Common myeloid progenitor, CD34-positive (primary cell): ENCODE data around the gene NPY.

Source experiments
- CTCF ChIA-PET: fragments of 350-600 bp; sonication (Branson Sonifier 250); formaldehyde crosslinking; loops from one replicate; lab custom pipeline; 2021; ENCODE audit warnings: antibody characterized with exemption; lab: Charles Lee
- POLR2A ChIA-PET: fragments of 350-600 bp; sonication (Branson Sonifier 250); formaldehyde crosslinking; loops from one replicate; lab custom pipeline; 2021; ENCODE audit warnings: antibody characterized with exemption; lab: Charles Lee
- DNase-seq, 3 donors: peaks; one replicate each; pipeline versions ENCODE4 v3.0.0 to v3.0.0-alpha.2; 2013
- H3K27ac ChIP-seq, 2 experiments: 1 replicate in 1 of 2; 2 replicates in 1 of 2; pipeline ENCODE4 v1.7.0; 2013; ENCODE audit warnings: inconsistent platforms in 2 of 2, low read length in 2 of 2, mild to moderate bottlenecking in 2 of 2, low read depth in 1 of 2, moderate library complexity in 1 of 2; ENCODE audit not compliant: severe bottlenecking in 2 of 2, insufficient read depth in 1 of 2, poor library complexity in 1 of 2
- H3K27me3 ChIP-seq, 5 experiments: replicated peaks in 2 of 5; 1 replicate in 3 of 5; 2 replicates in 2 of 5; pipeline versions ENCODE4 v1.6.1 to v1.7.0; 2013; ENCODE audit warnings: low read length in 4 of 5, mild to moderate bottlenecking in 2 of 5, moderate library complexity in 2 of 5, inconsistent platforms in 1 of 5; ENCODE audit not compliant: insufficient read depth in 5 of 5, control insufficient read depth in 4 of 5
- H3K36me3 ChIP-seq, 4 experiments: 1 replicate in 2 of 4; 2 replicates in 2 of 4; pipeline versions ENCODE4 v1.6.1 to v1.7.0; 2013; ENCODE audit warnings: low read length in 3 of 4, control low read depth in 1 of 4, mild to moderate bottlenecking in 1 of 4; ENCODE audit not compliant: control insufficient read depth in 4 of 4, insufficient read depth in 4 of 4
- H3K4me1 ChIP-seq, 4 experiments: 1 replicate in 3 of 4; 2 replicates in 1 of 4; pipeline versions ENCODE4 v1.6.1 to v1.7.1; 2013; ENCODE audit warnings: low read length in 3 of 4, mild to moderate bottlenecking in 3 of 4, control low read depth in 1 of 4, inconsistent platforms in 1 of 4, moderate library complexity in 1 of 4; ENCODE audit not compliant: control insufficient read depth in 4 of 4, insufficient read depth in 4 of 4; ENCODE audit errors: control extremely low read depth in 1 of 4
- H3K4me3 ChIP-seq, 7 experiments: 1 replicate in 4 of 7; 2 replicates in 3 of 7; pipeline versions ENCODE4 v1.5.1 to v1.7.0; 2013; ENCODE audit warnings: mild to moderate bottlenecking in 7 of 7, low read length in 6 of 7, moderate library complexity in 6 of 7, inconsistent platforms in 2 of 7, low read depth in 2 of 7, control low read depth in 1 of 7; ENCODE audit not compliant: insufficient read depth in 4 of 7, control insufficient read depth in 1 of 7; ENCODE audit errors: extremely low read depth in 1 of 7
- H3K9me3 ChIP-seq, 5 experiments: 1 replicate in 4 of 5; 2 replicates in 1 of 5; pipeline versions ENCODE4 v1.6.1 to v1.7.1; 2013; ENCODE audit warnings: low read length in 4 of 5, mild to moderate bottlenecking in 2 of 5, inconsistent platforms in 1 of 5, low read depth in 1 of 5, moderate library complexity in 1 of 5; ENCODE audit not compliant: control insufficient read depth in 4 of 5, insufficient read depth in 2 of 5; ENCODE audit errors: control extremely low read depth in 1 of 5
- WGBS: methylation state at CpG from one replicate; pipeline ENCODE4 v1.1.5; 2013; ENCODE audit not compliant: insufficient coverage; 5-methylcytosine and 5-hydroxymethylcytosine counted together

Gene NPY

DNA sequence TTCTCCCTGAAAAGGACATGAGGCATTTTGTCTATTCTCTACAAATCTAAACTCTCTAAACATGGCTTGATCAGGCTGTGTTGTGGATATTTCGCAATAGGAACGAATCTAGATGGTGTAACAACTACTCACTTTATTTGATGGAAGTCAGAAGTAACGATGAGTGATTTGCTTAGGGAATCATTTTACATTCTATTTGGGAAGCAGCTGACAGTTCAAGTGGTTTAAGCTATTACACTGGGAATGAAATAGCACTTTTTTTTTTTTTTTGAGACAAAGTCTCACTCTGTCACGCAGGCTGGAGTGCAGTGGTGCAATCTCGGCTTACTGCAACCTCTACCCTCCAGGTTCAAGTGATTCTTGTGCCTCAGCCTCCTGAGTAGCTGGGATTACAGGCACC, 44.1 kb downstream of the NPY start:
- WGBS: 93% methylated on average over 2 of the region's 5 CpGs
- Histone ChIP-seq H3K36me3 (no peaks in the 10 kb centered on the region), H3K27me3 (peaks cover 0 to 2% (median 0%) of the 10 kb centered on the region in 5 experiments), H3K9me3 (peaks cover 0 to 5% (median 5%) of the 10 kb centered on the region in 5 experiments), H3K4me3 (no peak overlapping the region), H3K4me1 (no peaks in the 10 kb centered on the region), H3K27ac (no peak overlapping the region)
- POLR2A ChIA-PET: no interaction called here
- DNase-seq: no peak
- CTCF ChIA-PET: interaction anchor here (1.0 kb wide), 1 partner anchor 19 kb away, joined by 3 read pairs; no protein-coding TSS in a partner anchor

DNA sequence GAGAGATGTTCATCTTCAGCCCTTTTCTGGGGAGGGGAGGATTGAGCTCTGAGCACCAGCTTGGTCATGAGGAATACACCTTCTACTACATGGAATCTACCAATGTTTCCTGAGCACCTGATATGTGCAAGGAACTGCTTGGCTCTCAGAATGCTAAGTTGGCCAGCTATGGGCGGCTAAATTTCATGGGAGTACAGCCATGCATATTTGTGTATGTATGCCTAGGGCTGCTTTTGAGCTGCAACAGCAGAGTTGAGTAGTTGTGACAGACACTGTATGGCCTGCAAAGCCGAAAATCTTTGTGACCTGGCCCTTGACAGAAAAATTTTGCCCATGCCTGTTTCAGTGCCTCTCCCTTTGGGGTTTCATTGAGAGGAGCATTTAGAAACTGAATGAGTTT, 44.9 kb downstream of the NPY start:
- Histone ChIP-seq H3K27me3 (peaks cover 0 to 2% (median 0%) of the 10 kb centered on the region in 5 experiments), H3K27ac (no peak overlapping the region), H3K4me1 (no peaks in the 10 kb centered on the region), H3K4me3 (no peak overlapping the region), H3K9me3 (peaks cover 0 to 7% (median 5%) of the 10 kb centered on the region in 5 experiments), H3K36me3 (no peaks in the 10 kb centered on the region)
- POLR2A ChIA-PET: no interaction called here
- 69% methylated on average over 2 of the region's 2 CpGs for WGBS
- no peak for DNase-seq
- CTCF ChIA-PET: no interaction called here

GRCh38 chr7:24334012-24334411, 50.0 kb downstream of the NPY start:
- ChIA-PET CTCF (interaction anchor here (0.6 to 1.0 kb wide), 2 partner anchors 401 to 626 kb away, joined by 3 read pairs; no protein-coding TSS in a partner anchor), POLR2A (no interaction called here)
- no peak for DNase-seq
- Histone ChIP-seq H3K9me3 (peaks cover 0 to 8% (median 5%) of the 10 kb centered on the region in 5 experiments), H3K36me3 (no peaks in the 10 kb centered on the region), H3K27ac (no peak overlapping the region), H3K4me3 (no peak overlapping the region), H3K27me3 (peaks cover 0 to 21% (median 8%) of the 10 kb centered on the region in 5 experiments), H3K4me1 (no peaks in the 10 kb centered on the region)
- WGBS: 100% methylated on average over 1 of the region's 2 CpGs

DNA sequence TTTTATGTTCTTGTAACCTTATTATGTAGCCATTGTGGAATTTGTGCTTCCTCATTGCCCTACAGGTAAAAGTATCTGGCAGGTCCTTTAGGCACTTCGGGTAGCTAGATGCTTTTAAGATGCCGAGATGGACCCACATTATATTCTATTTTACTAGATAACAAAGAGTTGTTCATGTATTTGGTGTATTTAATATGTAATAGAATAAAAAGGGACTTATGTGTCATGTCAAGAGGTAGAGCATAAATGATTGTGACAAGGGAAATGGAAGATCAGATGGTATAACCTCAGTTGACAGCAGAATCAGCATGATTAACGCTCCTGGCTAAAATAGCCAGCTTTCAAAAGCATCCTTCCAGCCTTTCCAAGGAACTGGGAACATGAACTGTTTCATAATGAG, 50.6 kb downstream of the NPY start:
- DNase-seq: no peak
- H3K4me3 ChIP-seq: no peak overlapping the region
- peaks cover 0 to 8% (median 5%) of the 10 kb centered on the region in 5 experiments for H3K9me3 ChIP-seq
- no peak overlapping the region for H3K27ac ChIP-seq
- POLR2A ChIA-PET: no interaction called here
- H3K4me1 ChIP-seq: no peaks in the 10 kb centered on the region
- CTCF ChIA-PET: interaction anchor here (0.6 to 1.0 kb wide), 2 partner anchors 402 to 627 kb away, joined by 3 read pairs; no protein-coding TSS in a partner anchor
- H3K36me3 ChIP-seq: no peaks in the 10 kb centered on the region
- WGBS: no CpG with 5 or more reads among the region's 3 CpGs
- peaks cover 0 to 21% (median 8%) of the 10 kb centered on the region in 5 experiments for H3K27me3 ChIP-seq

DNA sequence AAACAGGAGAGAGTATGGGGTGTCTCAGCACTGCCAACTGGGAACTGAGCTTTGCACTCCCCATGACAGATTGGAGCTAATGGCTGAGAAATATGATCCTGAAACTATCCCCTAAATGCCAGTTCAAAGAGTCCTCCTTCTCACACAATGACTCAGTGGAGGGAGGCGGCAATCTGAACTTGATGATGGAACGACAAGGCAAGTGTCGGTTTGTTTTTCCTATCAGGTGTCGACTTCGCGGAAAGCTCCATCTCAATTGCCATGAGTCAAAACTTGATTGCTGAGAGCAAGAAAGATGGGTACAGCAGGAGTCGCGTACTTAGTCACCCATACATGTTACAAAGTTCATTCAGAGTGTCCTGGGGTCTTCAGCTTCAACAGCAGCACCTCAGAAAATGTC, 52.5 kb downstream of the NPY start:
- 86% methylated on average over 8 of the region's 8 CpGs for WGBS
- CTCF ChIA-PET: interaction anchor here (0.9 kb wide), 1 partner anchor 10 kb away, joined by 3 read pairs; no protein-coding TSS in a partner anchor

GRCh38 chr7:24337180-24337579, 53.2 kb downstream of the NPY start:
- H3K36me3 ChIP-seq: no peaks in the 10 kb centered on the region

More for the DNA sequence above, 52.5 kb downstream of the NPY start:
- Histone ChIP-seq H3K9me3 (peaks cover 0 to 8% (median 5%) of the 10 kb centered on the region in 5 experiments), H3K4me1 (no peaks in the 10 kb centered on the region), H3K27me3 (peaks cover 0 to 21% (median 8%) of the 10 kb centered on the region in 5 experiments), H3K27ac (no peak overlapping the region), H3K4me3 (no peak overlapping the region), H3K36me3 (no peaks in the 10 kb centered on the region)
- DNase-seq: no peak
- POLR2A ChIA-PET: no interaction called here

DNA sequence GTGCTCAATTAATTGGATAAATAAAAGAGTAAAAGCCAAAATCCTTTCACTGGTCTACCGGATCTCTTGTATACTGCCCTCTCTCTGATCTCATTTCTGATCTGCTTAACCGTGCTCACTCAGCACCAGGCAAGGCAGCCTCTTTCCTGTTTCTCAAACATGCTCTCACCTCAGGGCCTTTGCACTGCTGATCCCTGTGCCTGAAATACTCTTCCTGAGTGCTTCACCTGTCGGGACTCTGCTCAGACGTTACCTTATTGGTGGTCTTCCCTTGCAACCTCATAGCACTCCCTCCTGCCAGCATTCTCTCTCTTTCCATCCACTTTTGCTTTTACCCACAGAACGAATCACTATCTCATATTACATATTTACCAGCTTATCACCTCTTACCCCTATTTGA, 55.6 kb downstream of the NPY start:
- H3K36me3 ChIP-seq: no peaks in the 10 kb centered on the region
- no peak overlapping the region for H3K4me3 ChIP-seq
- H3K4me1 ChIP-seq: no peaks in the 10 kb centered on the region
- WGBS: 94% methylated on average over 5 of the region's 5 CpGs
- ChIA-PET CTCF (no interaction called here), POLR2A (no interaction called here)
- H3K27me3 ChIP-seq: peaks cover 0 to 21% (median 8%) of the 10 kb centered on the region in 5 experiments
- no peak for DNase-seq
- H3K27ac ChIP-seq: no peak overlapping the region
- H3K9me3 ChIP-seq: peaks cover 0 to 1% (median 0%) of the 10 kb centered on the region in 5 experiments

More at GRCh38 chr7:24337180-24337579, 53.2 kb downstream of the NPY start:
- 41% methylated on average over 4 of the region's 6 CpGs for WGBS
- Histone ChIP-seq H3K27ac (no peak overlapping the region), H3K4me3 (no peak overlapping the region), H3K27me3 (peaks cover 0 to 21% (median 8%) of the 10 kb centered on the region in 5 experiments), H3K9me3 (peaks cover 0 to 8% (median 5%) of the 10 kb centered on the region in 5 experiments), H3K4me1 (no peaks in the 10 kb centered on the region)
- ChIA-PET CTCF (no interaction called here), POLR2A (interaction anchor here (0.7 kb wide), 1 partner anchor 28 kb away, joined by 4 read pairs; no protein-coding TSS in a partner anchor)
- DNase-seq: no peak
